GM18517 (cell line): ENCODE measurements around the gene SATB2.

Experiments
- ATAC-seq: cut with Tn5 transposase; IDR thresholded peaks from one replicate; pipeline ENCODE4 v1.9.1; 2021; ENCODE audit warnings: mild to moderate bottlenecking, moderate library complexity; ENCODE audit not compliant: unreplicated experiment

SATB2 gene

GRCh38 chr2:199336546-199336945 is 121.2 kb downstream of the SATB2 start:
- ATAC-seq: no peak

DNA sequence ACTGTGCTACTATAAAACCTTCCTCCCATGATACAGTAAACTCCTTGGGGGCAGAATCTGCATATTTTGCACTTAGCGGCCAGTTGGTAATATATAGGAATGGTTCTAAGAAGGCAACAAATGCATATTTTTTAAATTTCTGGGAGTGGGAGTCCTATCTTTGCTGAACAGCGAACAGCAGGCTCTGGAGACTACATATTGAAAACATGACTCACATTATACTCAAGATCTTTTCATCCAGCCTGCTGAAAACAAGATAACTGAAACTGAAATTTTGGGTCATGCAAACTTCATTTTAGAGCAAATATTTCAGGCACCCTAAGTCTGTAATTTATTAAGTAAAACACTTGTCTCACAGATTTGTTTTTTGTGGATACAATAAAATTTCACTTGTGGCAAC is 122.2 kb downstream of the SATB2 start:
- no peak for ATAC-seq

DNA sequence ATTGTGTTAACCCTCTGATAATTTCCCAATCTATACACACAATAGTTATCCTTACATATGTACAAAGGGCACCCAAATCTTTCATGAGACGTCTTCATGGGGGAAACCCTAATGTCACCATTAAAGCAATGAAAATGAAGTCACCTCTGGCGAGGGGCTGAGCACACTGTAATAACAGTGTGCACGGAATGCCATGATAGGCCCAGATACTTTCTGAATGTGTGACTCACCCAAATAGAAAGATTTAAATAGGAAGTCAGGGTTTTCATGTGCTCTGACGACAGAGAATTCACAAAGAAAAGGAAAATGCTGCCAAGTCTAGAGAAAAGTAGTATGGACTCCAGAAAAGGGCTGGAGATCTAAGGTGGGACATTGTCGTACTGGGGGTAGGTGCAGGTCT is 128.3 kb downstream of the SATB2 start:
- no peak for ATAC-seq

GRCh38 chr2:199329031-199329430 is 128.7 kb downstream of the SATB2 start:
- no peak for ATAC-seq

DNA sequence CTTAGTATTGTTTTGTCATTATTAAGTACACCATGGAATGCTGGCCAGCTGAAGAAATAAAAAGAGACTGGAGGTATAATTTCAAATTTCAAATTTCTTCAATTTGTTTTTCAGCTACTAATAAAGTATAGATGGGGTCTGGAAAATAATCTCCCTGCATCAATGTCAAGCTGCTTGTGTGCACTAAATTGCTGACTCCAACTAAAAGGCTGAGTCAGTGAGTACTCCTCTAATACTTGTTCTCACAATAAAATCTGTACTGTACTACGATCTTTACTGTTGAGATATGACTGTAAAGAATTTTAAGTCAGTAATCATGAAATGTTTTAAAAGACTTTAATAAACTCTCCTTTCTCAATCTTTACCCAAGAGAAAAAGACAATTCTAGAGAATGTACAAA is 131.9 kb downstream of the SATB2 start:
- ATAC-seq: no peak

GRCh38 chr2:199322151-199322550 is 135.6 kb downstream of the SATB2 start:
- ATAC-seq: no peak

DNA sequence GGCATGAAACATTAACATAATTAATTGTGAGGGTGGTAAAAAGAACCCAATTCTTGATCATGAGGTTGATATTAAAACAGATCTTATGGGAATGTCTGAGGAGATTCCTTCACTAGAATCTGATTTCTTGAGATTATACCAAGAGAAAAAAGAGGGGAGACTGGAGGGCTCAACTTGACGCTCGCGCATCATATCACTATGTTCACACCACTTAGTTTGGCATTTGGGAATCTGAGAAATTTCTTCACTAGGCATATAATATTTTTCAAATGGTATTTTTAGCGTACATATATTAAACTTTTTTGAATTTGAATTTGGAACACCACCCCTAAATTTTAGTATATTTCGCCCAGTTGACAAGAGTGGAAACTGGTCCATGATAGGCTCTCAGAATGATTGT is 140.1 kb downstream of the SATB2 start:
- no peak for ATAC-seq

DNA sequence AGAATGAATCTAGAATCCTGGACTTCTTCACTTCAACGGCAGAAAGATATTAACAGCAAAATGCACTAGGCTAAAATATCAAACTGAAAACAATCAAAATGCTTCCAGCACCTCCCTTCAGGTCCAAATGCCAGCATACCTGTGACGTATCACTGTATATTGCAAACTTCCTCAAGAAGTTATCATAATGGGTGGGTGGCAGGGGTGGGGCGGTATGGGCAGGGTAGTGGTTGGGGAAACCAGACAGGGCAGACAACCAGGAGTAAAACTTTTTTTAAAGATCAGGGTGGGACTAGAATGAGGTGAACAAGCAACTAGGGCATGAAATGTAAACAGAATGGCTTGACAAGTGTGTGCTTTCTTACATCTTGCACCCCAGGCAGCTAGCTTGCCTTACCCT is 140.9 kb downstream of the SATB2 start:
- no peak for ATAC-seq

GRCh38 chr2:199315299-199316179 is 142.2 kb downstream of the SATB2 start:
- no peak for ATAC-seq

- ATAC-seq: no peak
Observed at GRCh38 chr2:199312931-199313330, 144.8 kb downstream of the SATB2 start.

- ATAC-seq: no peak
Observed at GRCh38 chr2:199310771-199311585, 146.8 kb downstream of the SATB2 start.

GRCh38 chr2:199309973-199310372 is 147.8 kb downstream of the SATB2 start:
- no peak for ATAC-seq

DNA sequence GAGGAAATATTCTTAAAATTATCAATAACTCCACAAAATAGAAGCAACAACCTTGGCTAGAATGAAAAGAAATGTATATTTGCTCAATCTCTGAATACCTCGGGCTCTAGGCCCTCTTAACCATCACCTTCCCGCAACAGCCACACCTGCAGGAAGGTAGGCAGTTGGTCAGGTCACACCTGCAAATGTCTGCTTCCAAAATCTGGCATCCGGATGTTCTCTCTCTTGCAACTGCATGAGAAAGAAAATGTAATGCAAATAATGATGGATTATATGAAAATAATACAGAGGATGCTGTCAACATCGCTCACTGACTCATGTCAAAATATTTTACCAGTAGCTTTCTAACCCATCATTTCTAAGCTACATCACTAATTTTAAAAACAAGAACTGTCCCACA is 148.3 kb downstream of the SATB2 start:
- no peak for ATAC-seq

- ATAC-seq: no peak
Observed at GRCh38 chr2:199308567-199308966, 149.2 kb downstream of the SATB2 start.

GRCh38 chr2:199307461-199307860 is 150.3 kb downstream of the SATB2 start:
- no peak for ATAC-seq

DNA sequence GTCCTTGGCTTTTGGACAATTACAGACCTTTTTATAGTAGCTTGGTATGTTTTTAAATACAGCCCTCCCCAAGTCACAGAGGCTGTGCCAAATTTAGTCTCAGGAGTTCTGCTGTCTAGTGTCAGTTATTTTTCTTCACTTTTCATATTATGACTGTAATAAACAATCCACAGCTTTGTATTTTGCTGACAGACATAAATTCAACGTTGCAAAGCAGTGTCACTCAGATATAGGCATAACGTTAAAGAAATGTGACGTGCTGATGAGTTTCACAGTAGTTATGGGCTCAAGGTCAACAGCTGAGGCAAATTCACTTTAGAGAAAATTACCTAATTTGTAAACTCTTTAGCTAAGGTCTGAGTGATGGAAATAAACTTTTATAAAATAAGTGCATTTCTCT is 151.6 kb downstream of the SATB2 start:
- no peak for ATAC-seq

- ATAC-seq: no peak
Observed at GRCh38 chr2:199303728-199304177, 154.0 kb downstream of the SATB2 start.

DNA sequence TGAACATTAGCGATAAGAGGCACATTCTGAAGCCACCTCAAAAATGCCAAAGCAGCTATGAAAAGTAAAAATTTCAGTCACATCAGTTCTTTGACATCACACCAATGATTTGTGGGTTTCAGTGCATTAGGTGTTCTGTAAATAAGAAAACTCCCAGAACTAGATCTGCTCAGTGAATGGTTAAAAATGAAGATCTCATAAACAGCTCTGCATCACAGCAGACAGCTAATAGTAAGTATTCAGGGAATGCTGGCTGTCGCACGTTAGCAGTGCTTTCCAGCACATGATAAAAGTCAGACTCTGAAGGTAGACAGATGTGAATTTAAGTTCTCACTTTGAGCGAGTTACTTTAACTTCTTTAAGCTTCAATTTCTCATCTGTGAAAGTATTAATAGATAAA is 154.9 kb downstream of the SATB2 start:
- ATAC-seq: no peak

GRCh38 chr2:199288424-199288823 is 169.3 kb downstream of the SATB2 start:
- no peak for ATAC-seq

- ATAC-seq: no peak
Observed at GRCh38 chr2:199282309-199282708, 175.4 kb downstream of the SATB2 start.

DNA sequence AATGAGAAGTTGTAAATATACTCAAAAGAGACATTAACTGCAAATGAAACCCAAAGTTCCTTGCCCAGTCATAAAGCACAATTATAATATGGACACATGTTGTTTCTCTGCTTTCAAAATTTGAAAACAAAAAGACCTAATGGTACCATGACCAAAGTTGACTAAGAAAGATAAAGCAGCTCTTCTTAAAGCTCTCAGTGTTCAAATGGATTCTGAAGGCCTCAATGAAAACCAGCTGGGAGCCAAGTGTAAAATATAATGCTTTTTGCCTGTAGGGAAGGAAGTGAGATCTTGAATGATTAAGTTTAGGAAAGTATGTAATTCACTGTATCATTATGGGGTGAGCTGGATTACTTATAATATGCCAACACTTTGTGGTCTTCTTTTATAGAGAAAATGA is 178.6 kb downstream of the SATB2 start:
- ATAC-seq: no peak

- no peak for ATAC-seq
Observed at GRCh38 chr2:199278099-199278498, 179.6 kb downstream of the SATB2 start.
